Activated gamma-delta T cell treated with anti-CD3 and anti-CD28 coated beads, Interleukin-2, amount 50 U/mL, for 16 hours (primary cell): Measurements from ENCODE around the gene KRT71.
A peak's percentile ranks its signal among the peaks of the same experiment; 100 is the strongest.
"Not testable (repeated sequence)": the region's sequence is repeated elsewhere in the genome, so short reads cannot be mapped to it uniquely, and the experiment has no call there.

Experiments used
- DNase-seq: peaks from one replicate; pipeline ENCODE4 v3.0.0-alpha.2; 2020; ENCODE audit warnings: low read depth

KRT71 gene

DNA sequence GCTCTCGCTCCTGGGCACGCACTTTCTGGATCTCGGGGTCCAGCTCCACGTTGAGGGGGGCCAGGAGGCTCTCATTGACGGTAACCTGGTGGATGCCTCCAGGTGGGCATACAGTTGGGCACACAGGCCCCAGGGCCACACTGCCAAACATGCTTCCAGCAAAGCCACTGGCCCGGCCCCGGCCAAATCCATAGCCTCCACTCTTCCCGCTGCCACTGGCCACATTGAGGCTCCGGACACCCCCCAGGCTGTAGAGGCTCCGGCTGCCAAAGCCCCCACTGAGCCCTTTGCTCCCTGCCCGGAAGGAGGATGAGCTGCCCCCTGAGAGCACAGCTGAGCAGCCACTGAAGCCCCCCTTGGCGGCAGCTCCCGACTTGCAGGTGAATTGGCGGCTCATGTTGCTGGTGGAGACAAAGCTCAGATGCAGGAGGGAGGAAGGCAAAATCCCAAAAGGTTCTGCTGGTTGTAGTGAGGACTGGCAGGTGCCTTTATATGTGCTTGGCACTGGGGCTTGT lies at the start of gene KRT71:
Gene KRT71 (minus strand): TSS at position 465 of the 515 bp plus-strand sequence. CDS start 68 bp downstream, at position 397.
- no peak for DNase-seq

DNA sequence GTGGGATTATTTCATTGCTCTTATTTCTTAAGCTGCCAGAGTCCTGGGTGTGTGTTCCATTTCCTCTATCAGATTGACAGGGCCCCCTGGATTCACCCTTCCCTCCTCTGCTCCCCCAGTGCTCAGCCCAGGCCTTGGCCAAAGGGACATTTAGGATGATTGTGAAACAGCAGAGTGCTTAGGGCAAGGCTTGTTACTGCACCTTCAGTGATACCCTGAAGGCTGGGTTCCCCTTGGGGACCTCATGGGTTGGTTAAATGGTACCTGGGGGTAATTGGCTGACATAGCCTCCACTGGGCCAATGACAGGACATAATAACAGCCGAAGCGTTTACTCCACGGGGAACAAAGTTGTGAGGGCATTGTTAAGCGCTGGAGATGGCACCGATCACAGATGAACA lies 49.6 kb upstream of the KRT71 start:
- no peak for DNase-seq

DNA sequence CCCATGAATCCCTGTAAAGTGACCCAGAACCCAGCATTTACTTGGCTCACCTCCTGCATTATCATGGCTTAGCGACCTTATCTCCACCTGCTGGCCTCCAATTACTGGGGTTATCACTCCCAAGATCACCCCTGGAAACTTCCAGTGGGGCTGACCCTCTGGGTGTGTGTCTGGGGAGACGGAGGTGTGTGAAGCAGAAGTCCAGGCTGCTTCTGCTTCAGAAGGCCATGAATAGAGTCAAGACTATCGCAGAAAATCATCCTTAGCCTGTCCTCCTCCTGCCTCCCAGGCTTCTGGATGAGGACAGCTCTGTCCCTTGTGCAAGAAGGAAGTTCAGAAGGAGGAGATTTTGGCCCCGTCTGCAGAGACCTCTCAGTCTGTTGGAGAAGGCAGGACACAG lies 48.7 kb upstream of the KRT71 start:
- DNase-seq = no peak

DNA sequence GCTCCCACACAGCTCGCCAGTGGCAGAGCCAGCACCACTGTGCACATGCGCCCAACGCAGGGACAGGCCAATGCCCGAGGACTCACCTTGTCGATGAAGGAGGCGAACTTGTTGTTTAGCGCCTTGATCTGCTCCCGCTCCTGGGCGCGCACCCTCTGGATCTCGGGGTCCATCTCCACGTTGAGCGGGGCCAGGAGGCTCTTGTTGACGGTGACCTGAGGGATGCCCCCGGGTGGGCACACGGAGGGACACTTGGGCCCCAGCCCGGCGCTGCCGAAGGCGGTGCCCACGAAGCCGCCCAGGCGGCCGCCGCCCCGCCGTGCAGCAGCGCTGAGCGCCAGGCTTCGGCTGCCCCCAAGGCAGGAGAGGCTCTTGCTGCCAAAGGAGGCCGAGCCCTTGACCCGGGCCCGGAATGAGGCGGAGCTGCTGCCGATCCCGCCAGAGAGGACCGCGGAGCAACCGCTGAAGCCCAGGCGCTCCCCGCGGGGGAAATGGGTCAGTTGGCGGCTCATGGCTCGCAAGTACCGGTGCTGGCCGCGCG lies 48.1 kb upstream of the KRT71 start, which contains the start of gene KRT72:
Gene KRT72 (minus strand): TSS at position 523 of the 541 bp plus-strand sequence. CDS start 11 bp downstream, at position 512.
- no peak for DNase-seq

DNA sequence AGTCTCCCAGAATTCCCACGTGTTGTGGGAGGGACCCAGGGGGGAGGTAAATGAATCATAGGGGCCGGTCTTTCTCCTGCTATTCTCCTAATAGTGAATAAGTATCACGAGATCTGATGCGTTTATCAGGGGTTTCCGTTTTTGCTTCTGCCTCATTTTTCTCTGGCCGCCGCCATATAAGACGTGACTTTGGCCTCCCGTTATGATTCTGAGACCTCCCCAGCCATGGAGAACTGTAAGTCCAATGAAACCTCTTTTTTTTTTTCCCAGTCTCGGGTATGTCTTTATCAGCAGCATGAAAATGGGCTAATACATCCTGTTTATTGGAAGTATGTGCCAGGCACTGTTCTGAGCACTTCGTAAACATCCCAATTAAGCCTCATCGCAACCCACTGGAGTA lies 47.5 kb upstream of the KRT71 start:
- no peak for DNase-seq

DNA sequence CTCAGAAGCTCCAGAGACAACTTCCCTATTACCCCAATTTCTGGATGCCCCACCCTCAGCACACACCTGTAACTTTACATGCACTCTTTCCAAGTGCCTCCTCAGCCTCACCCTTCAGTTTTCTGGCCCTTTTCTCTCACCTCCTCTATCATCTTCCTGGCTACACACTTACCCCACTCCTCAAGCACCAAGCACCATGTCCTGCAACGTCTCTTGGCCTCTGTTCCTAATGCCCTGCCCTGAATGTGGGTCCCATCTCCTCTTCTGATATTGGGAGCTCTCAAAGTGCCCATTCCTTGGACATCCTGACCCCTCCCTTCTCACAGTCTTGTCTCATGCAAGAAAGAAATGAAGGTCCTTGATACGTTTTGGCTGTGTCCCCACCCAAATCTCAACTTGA lies 47.1 kb upstream of the KRT71 start:
- no peak for DNase-seq

DNA sequence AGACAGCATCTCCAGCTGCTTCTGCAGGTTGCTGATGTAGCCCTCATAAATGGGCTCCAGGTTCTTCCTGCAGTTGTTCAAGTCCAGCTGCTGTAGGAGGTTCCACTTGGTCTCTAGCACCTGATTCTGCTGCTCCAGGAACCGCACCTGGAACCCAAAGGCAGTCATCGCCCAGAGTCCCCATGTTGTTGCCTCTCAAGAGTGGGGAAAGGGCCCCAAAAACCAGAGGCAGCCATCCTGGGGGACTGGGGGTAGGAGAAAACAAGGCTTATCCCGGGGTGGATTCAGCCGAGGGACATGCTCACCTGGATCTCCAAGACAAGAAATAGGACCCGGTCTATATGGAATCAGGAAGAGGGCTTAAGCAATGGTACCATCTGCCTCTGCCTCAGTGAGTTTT lies 46.0 kb upstream of the KRT71 start:
- DNase-seq = no peak

DNA sequence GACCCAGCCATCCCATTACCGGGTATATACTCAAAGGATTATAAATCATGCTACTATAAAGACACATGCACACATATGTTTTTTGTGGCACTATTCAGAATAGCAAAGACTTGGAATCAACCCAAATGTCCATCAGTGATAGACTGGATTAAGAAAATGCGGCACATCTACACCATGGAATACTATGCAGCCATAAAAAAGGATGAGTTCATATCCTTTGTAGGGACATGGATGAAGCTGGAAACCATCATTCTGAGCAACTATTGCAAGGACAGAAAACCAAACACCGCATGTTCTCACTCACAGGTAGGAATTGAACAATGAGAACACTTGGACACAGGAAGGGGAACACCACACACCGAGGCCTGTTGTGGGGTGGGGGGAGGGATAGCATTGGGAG lies 41.3 kb upstream of the KRT71 start:
- not testable (repeated sequence) for DNase-seq

DNA sequence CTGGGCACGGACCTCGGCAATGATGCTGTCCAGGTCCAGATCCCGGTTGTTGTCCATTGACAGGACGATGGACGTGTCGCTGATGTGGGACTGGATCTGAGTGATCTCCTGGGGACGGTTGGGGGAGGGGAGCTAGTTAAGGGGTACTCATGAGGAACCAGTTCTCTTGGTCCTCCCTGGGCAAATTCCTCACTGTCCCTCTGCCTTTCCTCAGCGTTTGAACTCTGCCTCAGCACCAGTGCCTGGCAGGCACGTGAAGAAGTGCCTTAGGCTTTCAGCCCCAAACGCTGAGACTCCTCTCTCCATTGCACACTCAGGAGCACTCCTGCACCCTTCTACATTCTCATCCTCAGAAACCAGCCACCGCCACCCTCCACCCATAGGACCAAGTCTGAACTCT lies 38.6 kb upstream of the KRT71 start:
- no peak for DNase-seq

DNA sequence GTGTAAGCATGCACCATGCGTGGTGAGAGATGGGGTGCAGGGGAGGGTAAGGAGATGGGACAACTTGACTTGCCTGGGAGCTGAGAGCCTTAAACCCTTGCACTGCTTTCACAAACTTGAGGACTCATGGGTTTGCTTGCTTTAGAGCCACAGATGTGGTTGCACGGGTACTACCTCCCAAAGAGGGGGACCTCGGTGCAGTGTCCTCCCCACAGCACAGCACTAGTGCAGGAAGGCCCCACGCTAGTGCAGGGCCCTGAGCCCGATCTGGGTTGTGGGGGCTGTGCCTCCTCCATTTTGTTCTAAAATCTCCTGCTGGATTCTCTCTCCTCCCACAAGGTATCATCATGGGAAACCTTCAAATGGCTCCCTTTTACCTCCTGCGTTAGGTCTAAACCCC lies 37.1 kb upstream of the KRT71 start:
- no peak for DNase-seq

DNA sequence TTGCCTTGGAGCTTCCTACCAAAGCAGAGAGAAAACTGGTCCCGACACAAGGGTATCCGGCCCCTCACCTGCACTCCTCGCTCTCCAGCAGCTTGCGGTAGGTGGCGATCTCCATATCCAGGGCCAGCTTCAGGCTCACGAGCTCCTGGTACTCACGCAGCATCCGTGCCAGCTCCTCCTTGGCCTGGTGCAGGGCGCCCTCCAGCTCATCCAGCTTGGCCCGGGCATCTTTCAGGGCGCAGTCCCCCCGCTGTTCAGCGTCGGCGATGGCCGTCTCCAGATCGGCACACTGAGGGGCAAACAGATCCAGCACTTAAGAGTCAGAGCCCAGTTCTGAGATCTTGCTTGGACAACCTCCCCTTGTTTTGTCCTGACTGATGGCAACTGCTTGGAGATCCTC lies 34.6 kb upstream of the KRT71 start:
- DNase-seq = no peak

DNA sequence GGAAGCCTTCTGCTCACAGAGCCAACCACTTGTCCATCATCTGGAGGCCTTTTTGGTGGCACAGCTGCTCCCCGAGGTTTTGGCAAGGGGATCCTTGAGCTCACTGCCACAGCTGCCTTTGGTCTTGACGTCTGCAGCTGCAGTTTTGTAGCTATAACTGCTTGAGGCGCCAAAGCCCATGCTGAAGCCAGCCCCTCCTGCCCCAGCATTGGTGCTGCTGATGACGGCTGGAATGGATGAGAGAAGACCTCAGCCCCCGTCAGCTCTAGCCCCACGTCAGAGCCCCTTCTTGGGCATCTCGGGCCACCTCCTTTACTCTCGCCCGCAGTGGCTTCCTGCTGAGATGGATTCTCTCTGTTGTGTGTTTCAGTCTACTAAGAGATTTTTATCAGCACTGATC lies 33.0 kb upstream of the KRT71 start:
- DNase-seq = peak; percentile 14

DNA sequence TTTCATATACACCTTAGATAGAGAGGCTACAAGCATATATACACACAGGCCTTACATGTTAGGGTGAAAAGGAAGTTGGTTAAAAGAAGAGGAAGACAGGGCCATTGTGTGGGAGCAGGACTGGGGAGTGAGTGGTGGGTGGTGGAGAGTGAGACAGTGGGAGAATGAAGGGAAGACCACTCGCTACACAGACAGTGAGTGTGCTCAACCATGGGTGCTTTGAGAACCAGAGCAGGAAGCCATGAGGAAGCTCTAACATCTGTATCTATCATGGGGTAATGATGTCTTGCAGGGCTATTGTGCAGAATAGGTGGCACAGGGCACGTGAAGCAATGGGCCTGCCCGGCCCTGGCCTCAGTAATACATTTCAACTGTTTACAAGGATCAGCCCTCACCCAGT lies 32.1 kb upstream of the KRT71 start:
- no peak for DNase-seq

DNA sequence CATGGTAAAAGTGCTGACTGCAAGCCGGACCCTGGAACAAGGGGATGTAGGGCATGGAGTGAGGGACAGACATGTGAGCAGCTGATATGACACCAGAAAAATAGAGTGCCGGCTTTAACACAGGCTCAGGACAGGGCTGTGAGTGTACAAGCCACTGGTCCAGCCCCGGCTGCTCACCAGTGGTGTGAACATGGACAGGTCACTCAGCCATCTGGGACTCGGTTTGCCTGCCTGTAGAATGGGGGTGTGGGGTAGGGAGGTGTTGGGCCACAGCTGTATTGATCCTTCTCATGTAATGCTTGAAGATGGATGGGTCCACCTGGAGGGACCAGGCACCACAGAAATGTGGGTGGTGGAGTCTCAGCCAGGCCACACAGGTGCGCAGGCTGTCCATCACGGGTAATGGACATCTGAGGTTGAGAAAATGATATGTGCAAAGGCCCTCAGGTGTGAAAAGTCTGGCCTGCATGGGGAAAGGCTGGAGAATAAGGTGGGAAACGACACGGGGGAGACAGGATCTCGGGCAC lies 31.3 kb upstream of the KRT71 start:
- DNase-seq = no peak

DNA sequence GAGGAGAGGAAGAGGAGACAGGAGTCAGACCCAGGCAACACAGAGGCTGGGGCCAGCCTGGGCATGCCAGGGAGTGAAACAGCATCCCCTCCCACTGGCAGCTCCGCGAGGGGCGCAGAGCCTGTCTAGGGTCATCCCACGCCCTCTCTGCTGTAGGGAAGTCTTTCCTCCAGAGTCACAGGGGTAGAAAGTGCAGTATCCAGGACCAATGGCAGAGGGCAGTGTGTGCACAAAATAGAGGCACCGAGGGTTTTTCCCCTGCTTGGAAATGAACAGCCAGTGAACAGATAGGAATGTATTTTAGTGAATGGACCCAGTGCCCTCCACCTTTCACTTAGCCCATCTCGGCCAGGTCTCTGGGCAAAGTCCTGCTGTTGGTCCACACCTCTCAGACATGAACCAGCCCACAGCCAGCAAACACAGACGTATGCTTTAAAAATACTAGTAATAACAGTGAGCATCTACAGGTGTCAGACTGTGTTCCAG lies 30.1 kb upstream of the KRT71 start:
- peak; percentile 39 for DNase-seq

DNA sequence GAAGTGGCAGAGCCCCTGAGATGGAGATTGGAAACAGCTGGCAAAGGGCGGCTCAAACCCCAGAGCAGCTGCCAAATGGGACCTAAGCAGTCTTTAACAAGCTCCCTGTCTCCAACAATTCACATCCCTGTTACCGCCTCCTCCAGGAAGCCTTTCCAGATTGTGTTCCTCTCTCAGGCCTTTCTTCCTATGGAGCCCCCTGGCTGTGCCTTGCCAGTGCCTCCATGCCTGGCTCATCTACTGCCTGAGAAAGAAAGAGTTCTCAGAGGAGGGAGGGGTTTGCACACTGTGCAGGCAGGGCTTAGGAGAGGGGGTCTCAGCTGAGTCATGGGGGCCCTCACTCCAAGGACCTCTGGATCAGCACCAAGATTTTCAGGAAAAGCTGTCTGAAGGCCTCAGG lies 29.5 kb upstream of the KRT71 start:
- DNase-seq = no peak

DNA sequence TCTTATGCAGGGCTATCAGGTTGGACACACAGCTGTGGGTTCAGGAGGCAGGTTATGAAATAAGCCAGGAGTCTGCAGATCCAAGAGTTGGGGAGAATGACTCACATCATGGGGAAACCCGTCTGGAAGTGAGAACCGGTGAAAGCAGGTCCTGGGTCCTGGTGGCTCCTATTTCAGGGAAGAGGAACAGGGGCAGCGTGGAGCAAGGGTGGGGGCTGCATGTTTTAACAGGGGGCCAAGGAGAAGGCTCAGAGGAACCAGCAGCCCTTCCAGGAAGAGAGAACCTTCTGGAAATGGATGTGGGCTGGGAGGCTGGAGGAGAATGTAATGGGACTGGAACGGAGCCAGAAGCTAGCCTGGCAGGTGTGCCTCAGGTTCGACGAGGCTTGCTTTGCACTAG lies 28.5 kb upstream of the KRT71 start:
- no peak for DNase-seq

DNA sequence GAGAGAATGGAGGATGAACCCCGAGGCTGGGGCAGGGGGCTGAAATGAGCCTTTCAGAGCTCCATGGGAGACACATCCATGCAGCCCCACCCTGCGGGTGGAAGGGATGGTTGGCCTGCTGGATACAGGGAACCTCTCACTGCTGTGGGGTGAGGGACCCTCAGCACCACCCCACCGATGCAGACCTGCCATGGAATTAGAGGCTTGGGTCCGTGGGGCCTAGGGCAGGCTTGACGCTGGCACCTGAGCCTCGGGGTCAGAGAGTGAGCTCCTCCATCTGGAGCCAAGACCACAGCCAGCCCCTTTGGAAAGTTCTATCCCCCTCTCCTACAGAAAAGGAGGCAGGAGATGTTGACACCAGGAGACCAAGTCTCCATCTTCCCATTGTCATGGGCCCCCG lies 28.1 kb upstream of the KRT71 start:
- no peak for DNase-seq

DNA sequence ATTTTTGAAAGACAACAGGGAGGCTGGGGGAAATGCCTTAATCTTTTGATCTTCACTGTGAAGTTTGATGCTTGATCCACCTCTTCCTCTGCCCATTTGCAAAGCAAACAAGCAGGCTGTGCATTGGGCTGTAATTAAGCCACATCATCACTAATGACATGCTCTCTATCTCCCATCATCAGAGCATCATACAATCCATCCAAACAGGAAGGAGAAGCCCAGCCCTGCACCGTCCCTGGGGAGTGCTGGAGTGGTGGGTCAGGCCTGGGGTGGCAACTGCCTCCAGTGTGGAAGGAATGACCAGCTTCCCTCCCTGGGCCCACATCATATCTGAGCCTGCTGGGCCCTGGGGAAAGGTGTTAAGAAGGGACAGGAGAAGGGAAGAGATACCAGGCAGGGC lies 27.6 kb upstream of the KRT71 start:
- DNase-seq = no peak

DNA sequence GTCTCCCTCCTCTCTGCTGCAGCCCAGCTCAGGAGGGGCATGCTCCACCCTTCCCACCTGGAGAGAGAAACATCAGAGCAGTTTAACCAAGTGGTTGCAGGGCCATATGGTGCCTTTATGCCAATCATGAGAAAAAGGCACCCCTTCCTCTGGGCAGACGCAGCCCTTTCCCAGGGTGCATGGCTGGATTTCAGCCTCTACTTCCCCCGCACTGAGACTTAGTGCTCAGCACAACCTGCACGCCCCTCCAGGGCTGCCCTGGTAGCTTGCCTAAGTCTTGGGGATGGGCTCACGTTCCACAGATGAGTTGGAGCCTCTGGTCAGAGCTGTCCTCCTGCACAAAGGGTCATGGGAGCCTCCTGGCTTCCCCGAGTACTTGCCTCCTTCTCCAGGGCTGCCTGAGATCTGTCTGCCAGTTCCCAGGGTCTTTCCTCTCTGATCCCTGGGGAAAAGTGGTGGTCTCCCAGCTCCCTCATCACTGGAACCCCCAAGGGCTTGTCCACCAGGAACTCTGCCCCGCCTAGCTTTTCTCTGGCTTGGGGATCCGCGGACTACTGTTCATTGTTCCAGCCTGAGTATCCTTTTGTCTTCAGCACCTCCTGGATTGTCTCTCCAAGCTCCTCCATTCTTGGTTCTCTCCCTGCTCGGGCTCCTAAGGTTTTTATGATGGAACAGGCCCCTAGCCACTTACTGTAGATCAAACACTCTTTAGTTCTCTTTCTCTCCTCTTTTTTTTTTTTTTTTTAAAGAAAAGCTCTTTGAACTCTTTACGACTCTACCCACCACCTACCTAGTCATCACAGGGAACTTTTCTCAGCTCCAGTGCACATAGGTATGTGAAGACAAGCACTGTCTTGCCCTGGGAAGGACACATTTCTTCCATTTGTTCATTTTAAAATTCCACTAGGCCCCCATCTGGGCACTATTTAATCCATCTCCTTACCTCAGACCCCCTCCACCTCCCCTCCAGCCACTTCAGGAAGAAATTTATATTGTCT lies 26.8 kb upstream of the KRT71 start:
- DNase-seq = no peak

DNA sequence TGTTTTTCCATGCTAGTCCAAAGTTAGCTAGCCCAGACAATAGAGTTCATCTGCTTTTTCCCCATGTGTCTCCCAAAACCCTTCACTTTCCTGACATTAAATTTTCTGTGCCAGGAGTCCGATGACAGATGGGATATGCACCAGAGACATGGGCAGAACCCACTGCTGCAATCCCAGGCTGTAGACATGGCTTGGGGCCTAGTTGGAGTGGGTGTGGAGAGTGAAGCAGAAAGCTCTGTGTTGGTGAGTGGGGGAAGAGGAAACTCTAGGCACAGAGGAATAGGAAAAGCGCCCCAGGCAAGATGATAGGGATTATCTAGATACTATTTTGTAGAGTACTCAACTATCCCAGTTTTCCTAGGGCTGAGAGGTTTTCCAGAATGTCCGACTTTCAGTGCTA lies 25.5 kb upstream of the KRT71 start:
- DNase-seq = no peak

DNA sequence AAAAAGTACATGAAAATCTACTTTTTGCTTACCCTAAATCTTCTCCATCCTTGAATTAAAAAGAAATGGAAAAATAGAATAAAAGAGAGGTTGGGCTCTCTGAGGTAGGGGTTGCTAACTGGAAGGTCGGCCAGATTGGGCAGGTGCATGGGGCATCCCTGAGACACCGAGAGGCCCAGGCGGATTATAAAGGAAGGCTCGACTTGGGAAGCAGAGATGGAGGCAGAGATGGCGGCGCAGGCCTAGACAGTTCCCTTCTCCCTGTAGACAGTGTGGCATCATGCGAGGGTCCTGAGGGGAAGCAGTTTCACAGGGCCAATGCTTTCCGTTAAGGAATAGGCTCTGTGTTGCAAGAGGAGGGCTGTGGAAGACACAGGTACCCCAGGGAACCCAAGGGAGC lies 24.4 kb upstream of the KRT71 start:
- DNase-seq = no peak

DNA sequence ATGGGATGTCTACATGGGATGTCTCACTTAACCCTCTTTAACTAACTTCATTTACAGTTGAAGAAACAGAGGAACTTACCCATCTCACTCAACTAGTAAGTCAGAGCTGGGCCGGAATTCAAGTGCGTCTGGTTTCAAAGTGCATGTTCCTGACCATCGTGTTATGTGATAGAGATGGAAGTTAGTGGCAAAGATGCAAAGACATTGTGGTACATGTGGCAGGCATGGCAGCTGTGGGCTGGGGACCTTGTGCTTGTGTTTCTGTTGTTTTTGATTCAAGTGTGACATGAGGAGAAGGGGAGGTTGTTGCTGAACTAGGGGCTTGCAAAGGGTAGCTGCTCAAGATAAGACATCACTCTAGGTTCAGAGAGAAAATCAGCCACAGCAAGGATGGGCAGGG lies 23.0 kb upstream of the KRT71 start:
- DNase-seq = no peak
